AG04449 (cell line): ENCODE data around the gene ATG7.
"Not testable (repeated sequence)": the region's sequence is repeated elsewhere in the genome, so short reads cannot be mapped to it uniquely, and the experiment has no call there.

Experiments
- CTCF ChIA-PET: fragments of 350-600 bp; formaldehyde crosslinking; extraction: SDS; loops from one replicate; lab custom pipeline; 2021; ENCODE audit warnings: antibody characterized with exemption; lab: Yijun Ruan, JAX
- POLR2A ChIA-PET: fragments of 400-600, 350-600 bp; formaldehyde crosslinking; extraction: SDS; loops from one replicate; lab custom pipeline; 2020; ENCODE audit warnings: antibody characterized with exemption, inconsistent platforms; lab: Yijun Ruan, JAX
- DNase-seq: peaks from one replicate; pipeline ENCODE4 v3.0.0-alpha.2; 2010; ENCODE audit warnings: low read depth, low spot score
- H3K4me3 ChIP-seq: 2 replicates; pipeline ENCODE4 v1.5.1; 2011; ENCODE audit warnings: low read depth, mild to moderate bottlenecking, control low read depth, low read length
- CTCF ChIP-seq: IDR thresholded peaks from one replicate; pipeline ENCODE4 v1.5.1; 2011; ENCODE audit warnings: mild to moderate bottlenecking, moderate library complexity, low read length, control low read depth, inconsistent platforms; ENCODE audit not compliant: insufficient read depth; ENCODE audit errors: missing control alignments

ATG7 gene

DNA sequence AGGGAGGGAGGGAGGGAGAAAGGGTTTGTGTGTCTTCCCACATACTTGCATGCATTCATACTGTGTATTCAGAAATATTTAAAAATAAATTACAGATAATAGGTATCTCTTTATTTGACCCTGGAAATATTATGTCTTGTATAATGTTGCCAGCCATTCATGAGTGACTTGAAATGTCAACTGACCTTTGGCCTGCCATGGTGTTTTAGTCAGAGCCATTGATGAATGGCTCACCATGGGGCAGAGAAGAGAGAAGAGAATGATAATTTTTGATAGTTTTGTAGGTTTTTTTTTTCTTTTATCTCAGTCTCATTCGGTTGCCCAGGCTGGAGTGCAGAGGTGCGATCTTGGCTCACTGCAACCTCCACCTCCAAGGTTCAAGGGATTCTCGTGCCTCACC is 121.2 kb downstream of the ATG7 start:
- ChIA-PET CTCF (interaction anchor here (1.0 to 1.8 kb wide), 3 partner anchors 10 to 258 kb away, joined by 3 to 5 read pairs (median 3); no protein-coding TSS in a partner anchor), POLR2A (no interaction called here)
- H3K4me3 ChIP-seq, result no peak overlapping the region
- no peak for TF ChIP-seq CTCF
- no peak for DNase-seq

- POLR2A ChIA-PET, result no interaction called here
- no peak for TF ChIP-seq CTCF
- CTCF ChIA-PET, result interaction anchor here (1.0 to 1.8 kb wide), 3 partner anchors 9 to 257 kb away, joined by 3 to 5 read pairs (median 3); no protein-coding TSS in a partner anchor
- H3K4me3 ChIP-seq, result no peak overlapping the region
- no peak for DNase-seq
These were observed 122.2 kb downstream of the ATG7 start for GRCh38 chr3:11394392-11394791.

DNA sequence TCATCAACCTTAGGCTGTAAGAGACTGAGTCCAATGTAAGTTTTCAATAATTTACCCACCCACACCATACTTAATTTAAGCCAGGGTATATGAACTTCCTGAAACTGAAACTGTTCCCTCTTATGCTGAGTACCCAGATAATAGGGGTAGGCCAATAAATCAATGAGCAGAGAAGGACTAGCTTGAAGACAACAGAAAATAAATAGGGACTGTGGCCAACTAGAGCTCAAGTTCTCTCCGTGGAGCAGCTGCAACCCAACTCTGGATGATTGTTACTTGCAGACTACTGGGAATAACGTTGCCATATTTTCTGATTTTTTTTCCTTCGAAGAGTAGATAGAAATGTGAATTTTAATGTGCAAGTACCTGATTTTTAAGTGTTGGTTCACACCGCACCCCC is 128.0 kb downstream of the ATG7 start:
- H3K4me3 ChIP-seq, result no peak overlapping the region
- DNase-seq, result no peak
- no peak for TF ChIP-seq CTCF
- CTCF ChIA-PET, result interaction anchor here (1.1 to 1.9 kb wide), 2 partner anchors 9 to 21 kb away, joined by 3 to 4 read pairs; no protein-coding TSS in a partner anchor
- POLR2A ChIA-PET, result no interaction called here

GRCh38 chr3:11401434-11401833 is 129.2 kb downstream of the ATG7 start:
- no peak overlapping the region for H3K4me3 ChIP-seq
- no peak for TF ChIP-seq CTCF
- ChIA-PET CTCF (interaction anchor here (1.3 kb wide), 1 partner anchor 25 kb away, joined by 5 read pairs; no protein-coding TSS in a partner anchor), POLR2A (no interaction called here)
- no peak for DNase-seq

- no peak for DNase-seq
- ChIA-PET POLR2A (no interaction called here), CTCF (interaction anchor here (0.7 kb wide), 1 partner anchor 19 kb away, joined by 3 read pairs; no protein-coding TSS in a partner anchor)
- H3K4me3 ChIP-seq, result no peak overlapping the region
- no peak for TF ChIP-seq CTCF
These were observed 133.1 kb downstream of the ATG7 start for GRCh38 chr3:11405323-11405722.

GRCh38 chr3:11407644-11408043 is 135.4 kb downstream of the ATG7 start:
- ChIA-PET CTCF (no interaction called here), POLR2A (no interaction called here)
- no peak for DNase-seq
- no peak overlapping the region for H3K4me3 ChIP-seq
- no peak for TF ChIP-seq CTCF

- DNase-seq, H3K4me3 ChIP-seq, POLR2A ChIA-PET: not testable (repeated sequence)
- CTCF ChIA-PET, result interaction anchor here (1.6 kb wide), 1 partner anchor 9 kb away, joined by 4 read pairs; no protein-coding TSS in a partner anchor
These were observed 136.2 kb downstream of the ATG7 start for GRCh38 chr3:11408324-11408859.
